Measurements from ENCODE around the gene COPS2. TPM values are rescaled to one million over a fixed set of nuclear protein-coding genes. Genes with fewer than 3 reads are reported as not detected.

Gene COPS2
- 61.8 to 91.1 TPM (median 72.3 TPM) in 5 replicates for total RNA-seq (2022; extraction: Qiagen RNA extraction; ENCODE audit: low read depth)

GRCh38 chr15:49155110-49155833 is at the start of gene COPS2:
Gene COPS2, minus strand, starts transcription at chr15:49155599. Its CDS starts 21 bp downstream, at chr15:49155578.

GRCh38 chr15:49169880-49170597 is 14.6 kb upstream of the COPS2 start, which contains the start of gene GALK2:
Gene GALK2, plus strand, starts transcription at chr15:49170247. Its CDS starts 76 bp downstream, at chr15:49170323.

Other genes with a start within 250 kb of the COPS2 start
- 0.80 to 1.1 TPM (median 1.0 TPM) in 5 replicates for gene SHC4, start 191.7 kb downstream of the COPS2 start, total RNA-seq (2022; extraction: Qiagen RNA extraction; ENCODE audit: low read depth)
- gene SECISBP2L, start 109.2 kb downstream of the COPS2 start, total RNA-seq (2022; extraction: Qiagen RNA extraction; ENCODE audit: low read depth): 6.2 to 10.4 TPM (median 8.7 TPM) in 5 replicates
- 20.6 to 23.4 TPM (median 21.9 TPM) in 5 replicates for gene GALK2, start 14.6 kb upstream of the COPS2 start, total RNA-seq (2022; extraction: Qiagen RNA extraction; ENCODE audit: low read depth)

All from A549 treated with DMSO at 1 μM for 4 hours (cell line).